ENCODE measurements around the gene PCNX2. TPM values are rescaled to one million over a fixed set of nuclear protein-coding genes. Genes with fewer than 3 reads are reported as not detected.
A peak's percentile ranks its signal among the peaks of the same experiment; 100 is the strongest.

PCNX2 gene
- total and polyA plus RNA-seq, 2 experiments from 2014 or later, result 5.0 to 13.7 TPM

GRCh38 chr1:232983375-232983774, 312.1 kb downstream of the PCNX2 start:
- Histone ChIP-seq H3K9ac (no peak overlapping the region), H3F3A (ENCODE audit: insufficient read depth) (0 out of 2 replicates have a peak, but pooled peaks cover 5% of the 10 kb centered on the region), H2AFZ (no peak overlapping the region), H3K36me3 (ENCODE audit: low read depth) (no peaks in the 10 kb centered on the region), H3K79me2 (ENCODE audit: insufficient read depth) (no peaks in the 10 kb centered on the region), H3K4me3 (no peak overlapping the region), H3K27ac (no peak overlapping the region), H3K27me3 (replicated peaks; ENCODE audit: insufficient read depth) (no peaks in the 10 kb centered on the region), H3K4me1 (ENCODE audit: insufficient read depth) (peaks cover 12% of the 10 kb centered on the region; the same call in 1 of the 2 replicates), H3K9me3 (ENCODE audit: low read depth) (no peaks in the 10 kb centered on the region), H4K20me1 (ENCODE audit: insufficient read depth) (no peaks in the 10 kb centered on the region), H3K9me2 (ENCODE audit: insufficient read depth) (no peaks in the 10 kb centered on the region), H3K4me2 (ENCODE audit: unreplicated experiment) (no peak overlapping the region)
- no peak for TF ChIP-seq EZH2phosphoT487 (IDR thresholded peaks at IDR 0.05; ENCODE audit: insufficient read depth, low read depth)
- no peak for TF ChIP-seq EZH2 (IDR thresholded peaks at IDR 0.05; ENCODE audit: insufficient read depth, poor library complexity, severe bottlenecking)
- in situ Hi-C loops (cut with MboI), result no loop called here
- no peak for DNase-seq
- 97 to 98% methylated on average over 14 of the region's 14 CpGs for WGBS, 2 experiments (ENCODE audit: low coverage in 1 of 2, low lambda C conversion rate in 2 of 2, missing lambda C conversion rate in 2 of 2)

- Histone ChIP-seq H3K79me2 (ENCODE audit: insufficient read depth) (no peaks in the 10 kb centered on the region), H3K9ac (no peak overlapping the region), H3K36me3 (ENCODE audit: low read depth) (no peaks in the 10 kb centered on the region), H2AFZ (no peak overlapping the region), H3F3A (ENCODE audit: insufficient read depth) (0 out of 2 replicates have a peak, but pooled peaks cover 5% of the 10 kb centered on the region), H3K9me3 (ENCODE audit: low read depth) (no peaks in the 10 kb centered on the region), H4K20me1 (ENCODE audit: insufficient read depth) (no peaks in the 10 kb centered on the region), H3K4me1 (ENCODE audit: insufficient read depth) (peaks cover 8% of the 10 kb centered on the region; the same call in 1 of the 2 replicates), H3K4me3 (no peak overlapping the region), H3K27ac (no peak overlapping the region), H3K4me2 (ENCODE audit: unreplicated experiment) (no peak overlapping the region), H3K9me2 (ENCODE audit: insufficient read depth) (no peaks in the 10 kb centered on the region), H3K27me3 (replicated peaks; ENCODE audit: insufficient read depth) (no peaks in the 10 kb centered on the region)
- DNase-seq, result peak; percentile 45
- in situ Hi-C loops (cut with MboI), result no loop called here
- TF ChIP-seq EZH2 (IDR thresholded peaks at IDR 0.05; ENCODE audit: insufficient read depth, poor library complexity, severe bottlenecking) (no peak), EZH2phosphoT487 (IDR thresholded peaks at IDR 0.05; ENCODE audit: insufficient read depth, low read depth) (no peak)
- WGBS, 2 experiments (ENCODE audit: low coverage in 1 of 2, low lambda C conversion rate in 2 of 2, missing lambda C conversion rate in 2 of 2), result 78 to 80% methylated on average over 13 of the region's 13 CpGs
These were observed 313.1 kb downstream of the PCNX2 start for GRCh38 chr1:232982238-232982944.

GRCh38 chr1:232980986-232981560, 314.5 kb downstream of the PCNX2 start:
- in situ Hi-C loops (cut with MboI), result no loop called here

GRCh38 chr1:232980355-232980978, 315.1 kb downstream of the PCNX2 start:
- no peak overlapping the region for H3K27ac ChIP-seq
- in situ Hi-C loops (cut with MboI), result no loop called here
- H3K9me3 ChIP-seq (ENCODE audit: low read depth), result no peaks in the 10 kb centered on the region
- H3K4me2 ChIP-seq (ENCODE audit: unreplicated experiment), result peak overlapping the region; percentile 38
- peaks cover 8% of the 10 kb centered on the region; the same call in 1 of the 2 replicates for H3K4me1 ChIP-seq (ENCODE audit: insufficient read depth)
- H3K9ac ChIP-seq, result no peak overlapping the region
- 0 out of 2 replicates have a peak, but pooled peaks cover 5% of the 10 kb centered on the region for H3F3A ChIP-seq (ENCODE audit: insufficient read depth)
- no peaks in the 10 kb centered on the region for H3K36me3 ChIP-seq (ENCODE audit: low read depth)
- no peak overlapping the region for H3K4me3 ChIP-seq
- no peaks in the 10 kb centered on the region for H3K9me2 ChIP-seq (ENCODE audit: insufficient read depth)
- WGBS, 2 experiments (ENCODE audit: low coverage in 1 of 2, low lambda C conversion rate in 2 of 2, missing lambda C conversion rate in 2 of 2), result 37 to 40% methylated on average over 13 of the region's 13 CpGs
- H3K27me3 ChIP-seq (replicated peaks; ENCODE audit: insufficient read depth), result no peaks in the 10 kb centered on the region
- peak; percentile 47 for DNase-seq
- TF ChIP-seq EZH2phosphoT487 (IDR thresholded peaks at IDR 0.05; ENCODE audit: insufficient read depth, low read depth) (no peak), EZH2 (IDR thresholded peaks at IDR 0.05; ENCODE audit: insufficient read depth, poor library complexity, severe bottlenecking) (no peak)
- H2AFZ ChIP-seq, result no peak overlapping the region
- no peaks in the 10 kb centered on the region for H3K79me2 ChIP-seq (ENCODE audit: insufficient read depth)
- H4K20me1 ChIP-seq (ENCODE audit: insufficient read depth), result no peaks in the 10 kb centered on the region

More at GRCh38 chr1:232980986-232981560, 314.5 kb downstream of the PCNX2 start:
- no peak for DNase-seq
- Histone ChIP-seq H3K4me2 (ENCODE audit: unreplicated experiment) (peak overlapping the region; percentile 38), H4K20me1 (ENCODE audit: insufficient read depth) (no peaks in the 10 kb centered on the region), H3K4me3 (no peak overlapping the region), H3K4me1 (ENCODE audit: insufficient read depth) (peaks cover 8% of the 10 kb centered on the region; the same call in 1 of the 2 replicates), H3K27ac (no peak overlapping the region), H2AFZ (no peak overlapping the region), H3K27me3 (replicated peaks; ENCODE audit: insufficient read depth) (no peaks in the 10 kb centered on the region), H3K9ac (no peak overlapping the region), H3F3A (ENCODE audit: insufficient read depth) (0 out of 2 replicates have a peak, but pooled peaks cover 5% of the 10 kb centered on the region), H3K9me3 (ENCODE audit: low read depth) (no peaks in the 10 kb centered on the region), H3K36me3 (ENCODE audit: low read depth) (no peaks in the 10 kb centered on the region), H3K79me2 (ENCODE audit: insufficient read depth) (no peaks in the 10 kb centered on the region), H3K9me2 (ENCODE audit: insufficient read depth) (no peaks in the 10 kb centered on the region)
- WGBS, 2 experiments (ENCODE audit: low coverage in 1 of 2, low lambda C conversion rate in 2 of 2, missing lambda C conversion rate in 2 of 2), result 42 to 43% methylated on average over 9 of the region's 9 CpGs
- TF ChIP-seq EZH2phosphoT487 (IDR thresholded peaks at IDR 0.05; ENCODE audit: insufficient read depth, low read depth), result no peak
- TF ChIP-seq EZH2 (IDR thresholded peaks at IDR 0.05; ENCODE audit: insufficient read depth, poor library complexity, severe bottlenecking), result no peak

Measured in GM23248 (cell line).